Activated CD8-positive, alpha-beta T cell treated with anti-CD3 and anti-CD28 coated beads, Interleukin-2, amount 10 ng/mL, durations not matched to agents 7 days and 5 days (primary cell): ENCODE results near the gene ZNF638. TPM values are rescaled to one million over a fixed set of nuclear protein-coding genes. Genes with fewer than 3 reads are reported as not detected.
A peak's percentile ranks its signal among the peaks of the same experiment; 100 is the strongest.
"Not testable (repeated sequence)": the region's sequence is repeated elsewhere in the genome, so short reads cannot be mapped to it uniquely, and the experiment has no call there.

Experiments used
- ATAC-seq: fragments of 150-1000 bp; cut with Tn5 transposase; one replicate; pipeline ENCODE4 v1.10.0; 2021; ENCODE audit warnings: moderate library complexity
- CTCF ChIA-PET: fragments of 350-600 bp; sonication (Branson Sonifier 250); formaldehyde crosslinking; loops from one replicate; lab custom pipeline; 2021; ENCODE audit warnings: antibody characterized with exemption; lab: Charles Lee
- POLR2A ChIA-PET: fragments of 350-600 bp; sonication (Branson Sonifier 250); formaldehyde crosslinking; loops from one replicate; lab custom pipeline; 2021; ENCODE audit warnings: antibody characterized with exemption; lab: Charles Lee
- DNase-seq: peaks from one replicate; pipeline ENCODE4 v3.0.0-alpha.2; 2020
- H3K27ac Mint-ChIP-seq: one replicate; pipeline ENCODE4 v1.8.0; 2021; ENCODE audit warnings: mild to moderate bottlenecking, mixed read lengths
- H3K27me3 Mint-ChIP-seq: one replicate; pipeline ENCODE4 v1.8.0; 2021; ENCODE audit warnings: low read depth, mixed read lengths
- H3K36me3 Mint-ChIP-seq: one replicate; pipeline ENCODE4 v1.8.0; 2021; ENCODE audit warnings: low read depth, mixed read lengths
- H3K4me1 Mint-ChIP-seq: one replicate; pipeline ENCODE4 v1.8.0; 2021; ENCODE audit warnings: low read depth, mixed read lengths
- H3K4me3 Mint-ChIP-seq: one replicate; pipeline ENCODE4 v1.8.0; 2021; ENCODE audit warnings: mild to moderate bottlenecking, mixed read lengths
- H3K9me3 Mint-ChIP-seq: one replicate; pipeline ENCODE4 v1.8.0; 2022; ENCODE audit warnings: mixed read lengths; ENCODE audit not compliant: insufficient read depth
- total RNA-seq, 2 experiments: library from RNA; stranded (reverse); gene quantifications; one replicate each; pipeline ENCODE4 v1.2.3, GENCODE V29; 2021

Gene ZNF638
- total RNA-seq, 2 experiments from 2014 or later, result 69.7 to 74.0 TPM

DNA sequence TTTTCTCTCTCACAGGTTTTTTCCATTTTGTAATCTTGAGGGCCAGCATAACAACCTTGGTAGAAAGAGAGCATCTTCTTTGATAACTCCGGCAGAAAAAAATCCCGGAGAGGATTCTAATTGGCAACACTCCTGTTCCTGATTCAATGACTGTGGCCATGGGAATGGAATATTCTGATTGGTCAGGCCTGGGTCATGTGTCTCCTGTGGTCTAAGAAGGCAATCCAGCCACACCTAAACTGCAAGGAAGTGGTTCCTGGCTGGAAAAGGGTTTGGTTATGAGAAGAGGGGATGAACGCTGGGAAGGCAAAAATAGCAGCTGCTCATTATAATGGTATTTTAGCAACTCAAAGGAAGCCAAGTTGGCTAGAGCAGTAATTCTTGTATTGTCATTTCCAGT is 24.8 kb upstream of the ZNF638 start:
- CTCF ChIA-PET, result no interaction called here
- ATAC-seq (no peak), DNase-seq (no peak)
- Mint-ChIP-seq H3K36me3 (no peaks in the 10 kb centered on the region), H3K27ac (no peak overlapping the region), H3K4me1 (no peaks in the 10 kb centered on the region), H3K4me3 (no peak overlapping the region), H3K9me3 (no peaks in the 10 kb centered on the region), H3K27me3 (peaks cover 7% of the 10 kb centered on the region)
- POLR2A ChIA-PET, result no interaction called here

DNA sequence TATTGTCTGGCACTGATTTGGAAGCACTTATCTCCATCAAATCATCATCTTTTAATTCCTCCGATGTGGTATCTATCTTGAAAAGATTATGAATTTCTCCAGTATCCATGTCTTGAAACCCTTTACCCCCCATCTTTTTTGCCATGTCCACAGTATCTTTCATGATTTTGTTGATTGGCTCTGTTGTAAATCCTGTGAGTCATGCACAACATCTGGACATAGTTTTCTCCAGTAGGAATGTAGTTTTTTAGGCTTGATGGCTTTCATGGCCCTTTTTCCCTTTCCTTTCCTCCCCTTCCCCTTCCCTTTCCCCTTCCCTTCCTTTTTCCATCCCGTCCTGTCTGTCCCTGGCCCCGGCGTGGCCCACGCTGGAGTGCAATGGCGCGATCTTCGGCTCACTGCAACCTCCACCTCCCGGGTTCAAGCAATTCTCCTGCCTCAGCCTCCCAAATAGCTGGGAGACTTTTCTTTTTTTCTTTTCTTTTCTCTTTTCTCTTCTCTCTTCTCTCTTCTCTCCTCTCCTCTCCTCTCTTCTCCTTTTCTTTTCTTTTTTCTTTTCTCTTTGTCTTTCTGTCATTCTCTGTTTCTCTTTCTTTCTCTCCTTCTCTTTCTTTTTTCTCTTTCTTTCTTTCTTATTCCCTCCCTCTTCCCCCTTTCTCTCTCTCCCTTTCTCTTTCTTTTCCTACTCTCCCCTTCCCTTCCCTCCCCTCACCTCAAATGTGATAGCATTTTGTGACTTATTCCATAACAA is 18.4 kb upstream of the ZNF638 start:
- no peak overlapping the region for H3K27ac Mint-ChIP-seq
- H3K27me3 Mint-ChIP-seq, result peaks cover 12% of the 10 kb centered on the region
- H3K4me3 Mint-ChIP-seq, result no peak overlapping the region
- H3K9me3 Mint-ChIP-seq, result peaks cover 9% of the 10 kb centered on the region
- H3K4me1 Mint-ChIP-seq, result no peaks in the 10 kb centered on the region
- ChIA-PET POLR2A (no interaction called here), CTCF (interaction anchor here (1.5 to 2.1 kb wide), 2 partner anchors 14 to 197 kb away, joined by 3 to 6 read pairs; no protein-coding TSS in a partner anchor)
- H3K36me3 Mint-ChIP-seq, result no peaks in the 10 kb centered on the region
- DNase-seq, result no peak
- no peak for ATAC-seq

DNA sequence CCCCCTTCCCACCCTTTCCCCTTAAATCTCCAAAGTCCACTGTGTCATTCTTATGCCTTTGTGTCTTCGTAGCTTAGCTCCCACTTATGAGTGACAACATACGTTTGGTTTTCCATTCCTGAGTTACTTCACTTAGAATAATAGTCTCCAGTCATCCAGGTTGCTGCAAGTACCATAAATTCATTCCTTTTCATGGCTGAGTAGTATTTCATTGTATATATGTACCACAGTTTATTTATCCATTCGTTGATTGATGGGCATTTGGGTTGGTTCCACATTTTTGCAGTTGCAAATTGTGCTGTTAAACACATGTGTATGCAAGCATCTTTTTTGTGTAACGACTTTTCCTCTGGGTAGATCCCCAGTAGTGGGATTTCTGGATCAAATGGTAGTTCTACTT is 14.5 kb upstream of the ZNF638 start:
- H3K4me1 Mint-ChIP-seq, result no peaks in the 10 kb centered on the region
- ATAC-seq, result no peak

DNA sequence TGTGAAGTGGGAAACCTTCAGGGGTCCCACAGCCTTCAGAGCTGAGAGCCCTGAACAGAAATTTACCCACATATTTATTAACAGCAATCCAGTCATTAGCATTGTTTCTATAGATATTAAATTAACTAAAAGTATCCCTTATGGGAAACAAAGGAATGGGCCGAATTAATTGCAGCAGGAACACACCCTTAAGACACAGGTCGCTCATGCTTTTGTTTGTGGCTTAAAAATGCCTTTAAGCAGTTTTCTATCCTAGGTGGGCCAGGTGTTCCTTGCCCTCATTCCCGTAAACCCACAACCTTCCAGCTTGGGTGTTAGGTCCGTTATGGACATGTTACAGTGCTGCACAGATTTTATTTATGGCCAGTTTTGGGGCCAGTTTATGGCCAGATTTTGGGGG is 13.7 kb upstream of the ZNF638 start:
- ATAC-seq, DNase-seq, POLR2A ChIA-PET, H3K36me3 Mint-ChIP-seq, H3K4me3 Mint-ChIP-seq, H3K4me1 Mint-ChIP-seq, H3K27ac Mint-ChIP-seq: not testable (repeated sequence)
- CTCF ChIA-PET, result interaction anchor here (0.6 to 1.8 kb wide), 2 partner anchors 14 to 21 kb away, joined by 3 to 4 read pairs; partner anchors contain the start of gene ZNF638
- H3K9me3 Mint-ChIP-seq, result peaks cover 40% of the 10 kb centered on the region
- peaks cover 15% of the 10 kb centered on the region for H3K27me3 Mint-ChIP-seq

More for the DNA sequence above, 14.5 kb upstream of the ZNF638 start:
- Mint-ChIP-seq H3K27me3 (peaks cover 20% of the 10 kb centered on the region), H3K9me3 (peaks cover 34% of the 10 kb centered on the region), H3K27ac (no peak overlapping the region), H3K36me3 (peaks cover 4% of the 10 kb centered on the region), H3K4me3 (no peak overlapping the region)
- ChIA-PET CTCF (no interaction called here), POLR2A (no interaction called here)
- no peak for DNase-seq

DNA sequence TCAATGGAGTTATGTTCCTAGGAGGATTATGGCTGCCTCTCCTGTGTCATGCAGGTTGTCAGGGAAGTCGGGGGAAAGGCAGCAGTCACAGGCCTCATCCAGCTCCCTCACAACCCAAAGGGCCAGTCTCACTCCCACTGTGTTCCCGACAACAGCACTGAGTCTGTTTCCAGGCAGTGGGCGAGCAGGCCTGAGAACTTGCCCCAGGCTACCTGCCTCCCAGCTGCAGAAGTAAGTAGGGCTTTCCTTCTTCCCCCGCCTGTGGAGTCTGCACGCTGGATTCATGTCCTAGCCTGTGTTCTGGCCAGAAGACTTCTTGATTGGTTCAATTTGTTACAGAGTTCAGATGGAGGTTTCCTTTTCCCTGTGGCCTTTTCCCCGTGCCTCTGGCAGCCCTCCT is 8.2 kb upstream of the ZNF638 start:
- peaks cover 29% of the 10 kb centered on the region for H3K9me3 Mint-ChIP-seq
- peaks cover 8% of the 10 kb centered on the region for H3K27me3 Mint-ChIP-seq
- ChIA-PET CTCF (interaction anchor here (2.6 kb wide), 1 partner anchor 9 kb away, joined by 8 read pairs; the partner anchor contains the start of gene ZNF638), POLR2A (no interaction called here)
- peaks cover 6% of the 10 kb centered on the region for H3K36me3 Mint-ChIP-seq
- H3K4me1 Mint-ChIP-seq, result no peaks in the 10 kb centered on the region
- H3K27ac Mint-ChIP-seq, result no peak overlapping the region
- no peak for ATAC-seq
- DNase-seq, result no peak
- no peak overlapping the region for H3K4me3 Mint-ChIP-seq

DNA sequence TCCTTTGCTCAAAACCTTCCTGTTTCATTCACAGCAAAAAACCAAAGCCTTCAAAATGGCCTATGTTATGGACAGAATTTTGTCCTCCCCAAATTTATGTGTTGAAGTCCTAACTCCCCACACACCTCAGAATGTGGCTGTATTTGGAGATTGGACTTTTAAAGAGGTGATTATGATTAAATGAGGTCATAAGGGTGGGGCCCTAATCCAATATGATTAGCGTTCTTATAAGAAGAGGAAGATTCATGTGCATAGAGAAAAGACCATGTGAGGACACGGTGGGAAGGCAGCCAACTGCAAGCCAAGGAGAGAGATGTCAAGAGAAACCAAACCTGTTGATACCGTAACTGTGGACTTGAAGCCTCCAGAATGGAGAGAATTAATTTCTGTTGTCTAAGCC is 4.6 kb upstream of the ZNF638 start:
- H3K9me3 Mint-ChIP-seq, result peaks cover 6% of the 10 kb centered on the region
- ATAC-seq (no peak), DNase-seq (no peak)
- peaks cover 5% of the 10 kb centered on the region for H3K4me1 Mint-ChIP-seq
- H3K36me3 Mint-ChIP-seq, result peaks cover 5% of the 10 kb centered on the region
- ChIA-PET CTCF (interaction anchor here (1.4 kb wide), 1 partner anchor 27 kb away, joined by 3 read pairs; no protein-coding TSS in a partner anchor), POLR2A (no interaction called here)
- H3K27me3 Mint-ChIP-seq, result peaks cover 5% of the 10 kb centered on the region
- no peak overlapping the region for H3K27ac Mint-ChIP-seq
- H3K4me3 Mint-ChIP-seq, result no peak overlapping the region

DNA sequence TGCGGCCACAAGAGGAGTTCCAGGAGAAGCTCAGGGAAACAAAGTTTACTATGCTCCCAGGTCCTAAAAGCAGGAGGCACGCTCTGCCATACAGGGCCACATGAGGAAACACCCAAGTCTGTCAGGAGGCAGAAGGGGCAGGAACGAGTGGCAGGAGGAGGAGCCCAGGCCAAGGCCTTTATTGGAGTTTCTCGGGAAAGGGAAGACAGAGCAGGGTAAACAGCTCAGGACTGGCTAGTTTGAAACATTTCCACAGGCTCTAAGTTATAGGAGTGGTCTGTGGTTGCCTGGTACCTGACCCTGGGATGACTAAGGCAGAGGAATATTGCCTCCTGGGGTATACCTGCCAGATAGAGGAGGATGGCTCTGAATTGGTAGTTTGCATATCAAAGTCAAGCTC is 3.7 kb upstream of the ZNF638 start:
- DNase-seq (no peak), ATAC-seq (no peak)
- peaks cover 9% of the 10 kb centered on the region for H3K4me1 Mint-ChIP-seq
- no peak overlapping the region for H3K27ac Mint-ChIP-seq
- no peaks in the 10 kb centered on the region for H3K9me3 Mint-ChIP-seq
- CTCF ChIA-PET, result interaction anchor here (0.6 to 1.4 kb wide), 2 partner anchors 14 to 28 kb away, joined by 3 read pairs; no protein-coding TSS in a partner anchor
- POLR2A ChIA-PET, result no interaction called here
- H3K27me3 Mint-ChIP-seq, result peaks cover 5% of the 10 kb centered on the region
- H3K4me3 Mint-ChIP-seq, result no peak overlapping the region
- peaks cover 12% of the 10 kb centered on the region for H3K36me3 Mint-ChIP-seq

DNA sequence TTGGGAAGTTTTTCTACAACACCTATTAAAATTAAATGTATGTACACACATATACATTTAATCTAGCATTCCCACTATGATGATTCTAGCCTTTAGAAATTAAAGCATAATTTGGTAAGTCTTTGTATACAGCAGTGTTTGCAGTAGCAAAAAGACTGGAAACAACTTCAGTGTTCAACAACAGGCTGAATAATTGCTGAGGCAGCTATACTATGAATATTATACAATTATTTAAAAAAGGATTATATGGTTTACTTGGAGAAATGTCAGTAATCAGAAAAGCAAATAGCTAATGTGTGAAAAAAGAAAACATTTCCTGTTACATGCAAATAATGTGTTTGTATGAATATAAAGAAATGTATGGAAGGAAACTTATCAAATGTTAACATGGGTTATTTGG is 1.4 kb upstream of the ZNF638 start:
- H3K4me1 Mint-ChIP-seq, result peaks cover 22% of the 10 kb centered on the region
- H3K36me3 Mint-ChIP-seq, result peaks cover 24% of the 10 kb centered on the region
- peak overlapping the region; percentile 23 for H3K4me3 Mint-ChIP-seq
- ChIA-PET CTCF (interaction anchor here (0.8 to 5.3 kb wide), 5 partner anchors 14 to 180 kb away, joined by 3 to 45 read pairs (median 8); no protein-coding TSS in a partner anchor), POLR2A (no interaction called here)
- DNase-seq, result no peak
- H3K9me3 Mint-ChIP-seq, result no peaks in the 10 kb centered on the region
- peaks cover 5% of the 10 kb centered on the region for H3K27me3 Mint-ChIP-seq
- no peak overlapping the region for H3K27ac Mint-ChIP-seq
- ATAC-seq, result no peak

DNA sequence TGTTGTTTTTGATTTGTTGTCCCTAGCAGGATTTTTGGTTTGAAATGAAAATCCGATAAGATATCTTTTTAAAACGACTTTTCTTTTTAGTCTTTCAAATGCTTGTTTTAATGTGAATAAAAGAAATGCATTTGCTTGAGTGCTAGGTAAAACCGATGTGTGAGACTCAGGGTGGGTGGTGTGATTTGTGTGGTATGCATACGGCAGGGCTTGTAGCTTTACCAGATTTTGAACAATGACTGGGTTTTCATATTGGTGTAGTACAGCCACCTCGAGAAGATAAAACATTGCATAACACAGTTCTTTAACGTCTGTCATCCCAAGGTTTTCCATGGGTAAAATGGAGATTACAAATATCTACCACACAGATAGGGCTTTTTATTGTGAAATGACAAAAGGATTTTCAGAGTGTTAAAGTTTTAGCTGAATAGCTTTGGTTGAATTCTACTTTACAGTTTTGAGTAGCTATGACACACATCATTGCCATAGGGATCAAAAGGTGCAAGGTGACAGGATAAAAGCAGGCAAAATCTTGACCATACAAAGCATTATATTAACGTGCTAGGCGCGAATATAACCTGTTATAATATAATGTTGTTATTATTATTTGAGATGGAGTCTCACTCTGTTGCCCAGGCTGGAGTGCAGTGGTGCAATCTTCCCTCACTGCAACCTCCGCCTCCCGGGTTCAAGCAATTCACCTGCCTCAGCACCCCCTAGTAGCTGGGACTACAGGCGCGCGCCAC is 824 bp upstream of the ZNF638 start:
- peak overlapping the region; percentile 78 for H3K27ac Mint-ChIP-seq
- peaks cover 25% of the 10 kb centered on the region for H3K36me3 Mint-ChIP-seq
- peaks cover 22% of the 10 kb centered on the region for H3K4me1 Mint-ChIP-seq

DNA sequence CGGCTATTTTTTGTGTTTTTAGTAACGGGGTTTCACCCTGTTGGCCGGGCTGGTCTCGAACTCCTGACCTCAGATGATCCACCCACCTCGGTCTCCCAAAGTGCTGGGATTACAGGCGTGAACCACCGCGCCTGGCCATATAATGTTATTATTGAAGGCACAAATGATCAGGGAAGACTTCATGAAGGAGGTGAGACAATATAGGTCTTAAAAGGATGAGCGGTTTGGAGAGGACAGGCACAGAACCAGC is 326 bp upstream of the ZNF638 start:
- H3K9me3 Mint-ChIP-seq, H3K27me3 Mint-ChIP-seq, DNase-seq, ATAC-seq: not testable (repeated sequence)
- ChIA-PET POLR2A (interaction anchor here (0.6 to 2.0 kb wide), 9 partner anchors 10 to 1038 kb away, joined by 3 to 11 read pairs (median 3); partner anchors contain the start of genes MPHOSPH10, PAIP2B and SNRPG), CTCF (interaction anchor here (0.7 to 5.3 kb wide), 30 partner anchors 9 to 330 kb away, joined by 3 to 45 read pairs (median 4); partner anchors contain the start of genes NAGK and PAIP2B)
- Mint-ChIP-seq H3K27ac (peak overlapping the region; percentile 78), H3K4me3 (peak overlapping the region; percentile 96), H3K36me3 (peaks cover 27% of the 10 kb centered on the region), H3K4me1 (peaks cover 22% of the 10 kb centered on the region)

More for the DNA sequence above, 824 bp upstream of the ZNF638 start:
- CTCF ChIA-PET, result interaction anchor here (0.8 to 5.3 kb wide), 18 partner anchors 10 to 329 kb away, joined by 3 to 45 read pairs (median 4); partner anchors contain the start of gene PAIP2B
- DNase-seq (no peak), ATAC-seq (no peak)
- peak overlapping the region; percentile 96 for H3K4me3 Mint-ChIP-seq
- POLR2A ChIA-PET, result interaction anchor here (0.6 to 2.0 kb wide), 7 partner anchors 13 to 1037 kb away, joined by 3 to 11 read pairs (median 3); partner anchors contain the start of genes MPHOSPH10, PAIP2B and SNRPG
- peaks cover 5% of the 10 kb centered on the region for H3K27me3 Mint-ChIP-seq
- no peaks in the 10 kb centered on the region for H3K9me3 Mint-ChIP-seq

DNA sequence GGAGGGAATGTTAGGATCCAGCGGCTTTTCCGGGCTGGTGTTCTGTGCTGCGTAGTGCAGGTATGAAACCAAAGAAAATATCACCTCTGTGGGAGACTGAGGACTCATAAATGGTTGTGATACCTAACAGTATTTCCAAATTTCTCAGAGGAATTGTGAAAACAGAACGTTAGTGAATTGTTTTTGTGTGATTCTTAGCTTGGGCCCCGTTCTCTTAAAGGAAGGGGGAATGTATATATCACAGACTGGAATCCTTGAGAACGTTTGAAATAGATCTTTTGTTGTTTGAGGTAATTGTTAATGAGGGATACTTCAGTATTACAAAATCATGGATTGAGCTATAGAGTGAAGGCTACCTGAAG is 834 bp downstream of the ZNF638 start:
- Mint-ChIP-seq H3K9me3 (no peaks in the 10 kb centered on the region), H3K4me3 (peak overlapping the region; percentile 96), H3K36me3 (peaks cover 27% of the 10 kb centered on the region), H3K27me3 (peaks cover 5% of the 10 kb centered on the region), H3K27ac (peak overlapping the region; percentile 100), H3K4me1 (peaks cover 27% of the 10 kb centered on the region)
- ChIA-PET CTCF (interaction anchor here (0.7 to 5.3 kb wide), 19 partner anchors 8 to 331 kb away, joined by 3 to 45 read pairs (median 4); no protein-coding TSS in a partner anchor), POLR2A (interaction anchor here (1.0 to 2.0 kb wide), 4 partner anchors 86 to 308 kb away, joined by 3 to 11 read pairs (median 4); partner anchors contain the start of gene PAIP2B)
- ATAC-seq (no peak), DNase-seq (no peak)
